ENCODE data around the gene SUN2. TPM values are rescaled to one million over a fixed set of nuclear protein-coding genes. Genes with fewer than 3 reads are reported as not detected.

SUN2 gene
- total and polyA plus RNA-seq, 2 of the 8 experiments (the other 6 are each of a cell fraction or from before 2014, with no cell fraction given), result 5.1 to 10.5 TPM

- TF ChIP-seq KDM4A (IDR thresholded peaks at IDR 0.05; ENCODE audit: low read depth, low read length, severe bottlenecking) (no peak), POLR2AphosphoS5 (IDR thresholded peaks at IDR 0.05; ENCODE audit: low read depth, low read length) (no peak), TEAD4 (IDR thresholded peaks at IDR 0.05; ENCODE audit: low read depth, low read length) (no peak), KDM1A (IDR thresholded peaks at IDR 0.05; ENCODE audit: borderline replicate concordance, low read length) (no peak)
Measured at GRCh38 chr22:38777087-38777671, 21.4 kb upstream of the SUN2 start (continued).
